Choroid plexus epithelial cell (primary cell): ENCODE measurements around the gene TNIP1.
A peak's percentile ranks its signal among the peaks of the same experiment; 100 is the strongest.

Experiments
- DNase-seq: peaks from one replicate; pipeline ENCODE4 v3.0.0-alpha.2; 2010; ENCODE audit warnings: low read depth
- H3K4me3 ChIP-seq: 2 replicates; pipeline ENCODE4 v1.5.1; 2011; ENCODE audit warnings: low read depth, mild to moderate bottlenecking, control low read depth, low read length, moderate library complexity
- TF ChIP-seq, protein P1 (sequence below): conservative IDR thresholded peaks from 2 replicates; pipeline ENCODE4 v1.5.1; 2011; ENCODE audit warnings: low read depth, mild to moderate bottlenecking, control low read depth, inconsistent platforms, low read length, moderate library complexity

Gene TNIP1

DNA sequence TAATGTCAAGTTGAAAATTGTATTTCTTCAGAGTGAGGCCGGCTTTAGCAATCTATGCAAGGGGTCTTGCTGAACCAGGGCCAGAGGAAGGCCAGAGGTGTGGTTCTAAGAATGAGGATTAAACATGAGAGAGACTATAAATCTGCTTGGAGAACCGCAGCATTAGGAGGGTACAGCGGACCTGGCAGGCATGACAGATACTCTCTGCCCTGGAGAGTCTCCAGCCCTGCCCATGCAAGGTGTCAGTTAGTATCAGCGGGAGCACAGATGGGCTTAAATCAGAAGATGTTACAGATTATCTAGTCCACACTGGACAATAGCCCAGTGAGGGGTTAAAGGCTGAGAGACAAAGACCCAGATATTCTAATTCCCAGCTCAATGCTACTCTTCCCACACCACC lies 71.9 kb downstream of the TNIP1 start:
- TF ChIP-seq, protein P1, sequence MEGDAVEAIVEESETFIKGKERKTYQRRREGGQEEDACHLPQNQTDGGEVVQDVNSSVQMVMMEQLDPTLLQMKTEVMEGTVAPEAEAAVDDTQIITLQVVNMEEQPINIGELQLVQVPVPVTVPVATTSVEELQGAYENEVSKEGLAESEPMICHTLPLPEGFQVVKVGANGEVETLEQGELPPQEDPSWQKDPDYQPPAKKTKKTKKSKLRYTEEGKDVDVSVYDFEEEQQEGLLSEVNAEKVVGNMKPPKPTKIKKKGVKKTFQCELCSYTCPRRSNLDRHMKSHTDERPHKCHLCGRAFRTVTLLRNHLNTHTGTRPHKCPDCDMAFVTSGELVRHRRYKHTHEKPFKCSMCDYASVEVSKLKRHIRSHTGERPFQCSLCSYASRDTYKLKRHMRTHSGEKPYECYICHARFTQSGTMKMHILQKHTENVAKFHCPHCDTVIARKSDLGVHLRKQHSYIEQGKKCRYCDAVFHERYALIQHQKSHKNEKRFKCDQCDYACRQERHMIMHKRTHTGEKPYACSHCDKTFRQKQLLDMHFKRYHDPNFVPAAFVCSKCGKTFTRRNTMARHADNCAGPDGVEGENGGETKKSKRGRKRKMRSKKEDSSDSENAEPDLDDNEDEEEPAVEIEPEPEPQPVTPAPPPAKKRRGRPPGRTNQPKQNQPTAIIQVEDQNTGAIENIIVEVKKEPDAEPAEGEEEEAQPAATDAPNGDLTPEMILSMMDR = no peak
- H3K4me3 ChIP-seq = no peak overlapping the region
- no peak for DNase-seq

DNA sequence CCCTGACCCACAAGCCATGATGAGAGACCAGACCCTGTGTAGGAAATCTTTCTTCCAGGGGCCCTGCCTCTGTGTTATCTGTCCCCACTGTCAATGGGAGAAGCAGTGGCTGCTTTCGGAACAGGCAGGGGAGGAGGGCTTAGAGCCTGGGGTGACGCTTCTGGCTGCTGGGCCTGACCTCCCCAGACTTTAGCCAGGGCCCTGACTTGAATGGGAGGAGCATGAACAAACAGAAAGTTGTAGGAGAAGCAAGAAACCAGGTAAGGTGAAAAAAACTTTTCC lies 72.7 kb downstream of the TNIP1 start:
- TF ChIP-seq, protein P1 = no peak

DNA sequence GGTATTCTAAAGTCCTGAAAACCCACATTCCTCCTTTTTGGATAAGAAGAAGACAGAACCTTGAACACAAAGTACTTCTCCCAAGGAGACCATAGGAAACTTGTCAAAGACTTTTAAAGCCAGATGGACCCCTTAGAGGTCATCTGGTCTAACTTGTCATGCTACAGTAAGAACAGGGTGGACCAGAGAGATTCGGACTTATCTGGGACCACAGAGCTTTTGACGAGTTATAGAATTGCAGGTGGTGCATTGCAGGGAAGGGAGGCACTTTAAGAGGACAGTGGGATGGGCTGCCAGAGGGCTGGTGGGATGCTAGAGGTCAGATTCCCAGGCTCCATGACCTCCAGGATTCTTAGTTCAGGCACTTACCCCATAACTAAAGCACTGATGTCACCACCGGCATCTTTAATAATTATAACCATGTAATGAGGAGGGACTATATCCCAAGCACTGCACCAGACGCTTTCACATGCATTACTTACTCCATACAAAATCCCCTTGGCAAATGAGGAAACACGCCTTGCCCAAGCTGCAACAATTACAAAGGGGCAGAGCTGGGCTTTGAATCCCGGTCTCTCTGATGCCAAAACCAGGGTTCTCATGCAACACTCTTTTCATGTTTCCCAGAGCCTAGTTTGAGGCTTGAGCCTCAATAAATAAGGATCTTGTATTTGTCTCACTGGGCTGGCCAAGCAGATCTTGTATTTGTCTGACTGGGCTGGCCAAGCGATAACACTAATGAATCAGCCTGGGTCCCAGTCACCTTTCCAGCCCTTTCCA lies 73.2 kb downstream of the TNIP1 start:
- TF ChIP-seq, protein P1 = no peak
- DNase-seq = no peak
- H3K4me3 ChIP-seq = no peak overlapping the region

More for the DNA sequence above, 72.7 kb downstream of the TNIP1 start:
- no peak overlapping the region for H3K4me3 ChIP-seq
- DNase-seq = no peak

DNA sequence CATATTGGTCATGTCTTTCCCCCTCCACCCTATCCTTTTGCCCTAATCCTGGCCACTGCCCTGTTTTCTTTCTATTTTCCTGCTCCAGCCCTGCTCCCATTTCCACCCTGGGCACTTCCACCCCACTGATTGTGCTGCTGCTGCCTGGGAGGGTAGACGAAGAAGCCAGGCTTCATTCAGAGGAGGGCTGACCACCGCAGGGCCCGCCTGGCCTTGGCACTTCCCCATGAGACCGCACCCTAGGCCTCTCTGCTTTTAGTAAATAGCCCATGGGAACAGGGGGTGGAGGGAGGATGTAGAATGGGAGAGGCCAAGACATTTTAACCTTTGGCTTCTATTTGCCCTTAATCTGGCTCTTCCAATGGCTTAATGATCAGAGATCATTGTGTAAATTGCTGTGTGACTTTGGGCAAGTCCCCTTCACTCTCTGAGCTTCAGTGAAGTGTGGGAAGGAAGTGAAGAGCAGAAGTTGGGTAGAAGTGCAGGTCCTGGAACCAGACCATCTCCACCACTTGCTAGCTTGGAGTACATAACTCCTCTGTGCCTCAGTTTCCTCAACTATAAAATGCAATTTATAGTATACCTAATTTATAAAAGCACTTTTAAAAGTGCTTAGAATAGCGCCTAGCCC lies 74.0 kb downstream of the TNIP1 start:
- no peak overlapping the region for H3K4me3 ChIP-seq
- DNase-seq = no peak
- TF ChIP-seq, protein P1 = no peak

DNA sequence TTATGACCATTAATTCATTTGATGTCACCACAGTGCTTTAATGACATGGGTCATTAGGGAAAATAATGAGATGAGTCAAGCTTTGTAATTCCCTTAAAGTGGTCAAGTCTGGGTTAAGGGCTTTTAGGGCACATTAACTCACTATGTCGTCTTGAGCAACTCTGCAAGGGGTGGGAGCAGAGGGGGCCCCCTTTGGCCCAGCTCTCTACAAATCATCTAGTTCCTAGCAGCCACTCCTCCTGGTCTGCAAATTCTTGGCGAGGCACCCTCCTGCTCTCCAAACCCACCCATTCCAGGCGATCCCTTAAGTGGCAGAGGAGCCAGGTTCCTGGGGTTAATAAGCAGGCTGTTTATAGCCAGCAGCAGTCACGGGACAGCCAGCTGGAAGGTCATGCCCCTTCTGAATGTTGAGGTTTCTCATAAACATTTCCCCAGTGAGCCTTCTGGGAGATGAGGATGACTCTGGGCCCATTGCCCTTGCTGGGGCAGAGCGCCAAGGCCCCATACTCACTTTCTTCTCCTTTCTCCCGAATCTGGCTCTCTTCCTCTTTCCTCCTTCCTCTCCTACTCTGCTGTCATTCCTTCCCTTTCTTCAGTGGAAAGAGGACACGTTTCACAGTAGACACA lies 74.8 kb downstream of the TNIP1 start:
- H3K4me3 ChIP-seq = no peak overlapping the region
- TF ChIP-seq, protein P1 = no peak
- DNase-seq = peak; percentile 50

DNA sequence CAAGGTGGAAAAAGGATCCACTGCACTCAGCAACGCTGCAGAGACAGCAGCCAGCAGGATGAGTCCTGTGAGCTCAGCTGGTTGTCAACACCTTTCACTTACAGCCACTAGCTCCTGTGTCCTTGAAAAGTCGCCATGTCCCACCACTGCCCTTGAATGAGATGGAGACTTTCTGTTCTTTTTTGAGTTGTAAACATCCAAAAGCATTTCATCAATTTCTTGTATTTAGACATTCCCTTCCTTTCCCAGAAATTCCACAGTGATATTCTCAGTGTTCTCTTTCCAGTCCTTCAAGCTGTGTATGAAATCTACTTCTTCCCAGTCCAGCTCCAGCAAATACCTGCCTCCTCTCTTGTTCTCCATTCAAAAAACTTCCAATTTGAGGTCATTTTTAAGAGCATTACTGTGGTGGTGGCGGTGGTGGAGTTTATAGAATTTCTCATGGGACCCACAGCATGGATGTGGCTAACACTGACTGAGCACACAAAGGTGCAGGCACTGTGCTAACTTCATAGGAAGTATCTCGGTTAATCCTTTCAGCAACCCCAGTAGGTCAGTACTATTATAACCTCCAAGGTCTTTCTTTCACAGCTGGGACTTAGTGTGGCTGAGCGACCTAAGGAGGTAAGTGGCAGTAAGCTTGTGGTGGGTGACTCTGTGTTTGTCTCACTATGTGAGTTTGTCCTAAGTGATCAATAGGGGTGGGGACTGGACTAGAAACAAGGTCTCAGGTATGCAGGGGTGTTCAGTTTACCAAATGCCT lies 75.5 kb downstream of the TNIP1 start:
- DNase-seq = no peak
- TF ChIP-seq, protein P1 = no peak

More for the DNA sequence above, 75.5 kb downstream of the TNIP1 start:
- no peak overlapping the region for H3K4me3 ChIP-seq
